ENCODE results near the gene WDR46. TPM values are rescaled to one million over a fixed set of nuclear protein-coding genes. Genes with fewer than 3 reads are reported as not detected.
"Not testable (repeated sequence)": the region's sequence is repeated elsewhere in the genome, so short reads cannot be mapped to it uniquely, and the experiment has no call there.

The WDR46 gene
- total RNA-seq, 1 experiment from 2014 or later = 107 TPM

DNA sequence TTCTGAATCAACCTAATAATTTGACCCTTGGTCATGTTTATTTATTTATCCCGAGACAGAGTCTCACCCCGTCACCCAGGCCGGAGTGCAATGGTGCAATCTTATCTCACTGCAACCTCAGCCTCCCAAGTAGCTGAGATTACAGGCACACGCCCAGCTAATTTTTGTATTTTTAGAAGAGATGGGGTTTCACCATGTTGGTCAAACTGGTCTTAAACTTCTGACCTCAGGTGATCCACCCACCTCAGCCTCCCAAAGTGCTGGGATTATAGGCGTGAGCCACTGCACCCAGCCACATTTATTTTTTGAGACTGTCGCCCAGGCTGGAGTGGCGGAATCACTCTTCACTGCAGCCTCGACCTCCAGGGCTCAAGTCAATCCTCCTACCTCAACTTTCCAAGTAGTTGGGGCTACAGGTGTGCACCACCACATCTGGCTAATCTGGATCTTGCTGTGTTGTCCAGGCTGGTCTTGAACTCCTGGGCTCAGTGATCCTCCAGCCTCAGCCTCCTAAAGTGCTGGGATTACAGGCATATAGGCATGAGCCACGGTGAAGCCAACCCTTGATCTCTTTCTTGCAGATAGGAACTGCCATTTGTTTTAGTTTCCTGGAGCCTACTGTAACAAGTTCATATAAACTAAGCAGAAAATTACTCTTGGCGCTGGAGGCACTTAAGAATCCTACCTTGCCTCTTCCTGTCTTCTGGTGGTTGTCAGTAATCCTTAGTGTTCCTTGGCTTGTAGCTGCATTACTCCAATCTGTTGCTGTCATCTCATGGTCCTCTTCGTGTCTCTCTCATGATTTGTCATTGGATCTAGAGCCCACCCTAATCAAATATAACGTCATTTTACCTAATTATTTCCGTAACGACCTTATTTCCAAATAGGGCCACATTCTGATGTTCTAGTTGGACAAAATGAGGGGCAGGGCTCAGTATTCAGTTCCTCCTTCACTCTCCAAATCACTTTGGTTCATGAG, 14.8 kb downstream of the WDR46 start:
- no peak for DNase-seq (ENCODE audit: low spot score)
- in situ Hi-C loops (cut with HindIII; ENCODE audit: low sequenced_read_pairs) = no loop called here

DNA sequence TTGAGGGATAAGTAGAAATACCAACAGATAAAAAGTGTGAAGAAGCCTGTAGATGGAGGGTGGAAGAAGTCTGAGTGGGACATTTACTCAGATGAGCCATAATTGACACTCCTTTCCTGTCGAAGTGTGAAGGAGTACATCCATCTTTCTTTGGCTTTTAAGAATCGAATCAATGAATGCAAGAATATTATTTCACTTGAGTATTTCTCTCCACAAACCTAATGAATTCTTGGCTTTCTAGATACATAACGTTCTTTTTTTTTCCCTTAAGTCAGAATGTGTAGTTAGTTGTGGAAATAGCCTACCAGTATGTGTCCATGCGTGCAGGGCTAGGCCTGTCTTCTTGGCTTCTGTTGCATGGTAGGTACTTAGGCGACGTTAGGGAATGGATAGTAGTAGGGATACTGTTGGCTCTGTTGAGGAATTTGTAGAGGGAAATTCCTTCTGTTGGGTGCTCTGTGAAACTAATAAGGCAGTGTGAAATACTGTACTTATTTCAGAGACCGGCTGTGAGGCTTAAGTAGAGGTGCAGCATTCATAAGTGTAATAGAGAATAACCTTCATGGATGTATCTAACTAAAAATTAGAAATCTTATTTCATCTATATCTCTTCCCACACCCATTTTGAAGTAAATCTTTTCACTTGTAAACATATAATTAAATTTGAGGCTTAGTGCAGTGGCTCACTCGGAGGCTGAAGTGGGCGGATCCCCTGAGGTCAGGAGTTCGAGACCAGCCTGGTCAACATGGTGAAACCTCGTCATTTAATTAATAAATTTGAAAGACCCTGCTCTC, 15.7 kb downstream of the WDR46 start:
- in situ Hi-C loops (cut with HindIII; ENCODE audit: low sequenced_read_pairs) = no loop called here
- DNase-seq (ENCODE audit: low spot score) = no peak

DNA sequence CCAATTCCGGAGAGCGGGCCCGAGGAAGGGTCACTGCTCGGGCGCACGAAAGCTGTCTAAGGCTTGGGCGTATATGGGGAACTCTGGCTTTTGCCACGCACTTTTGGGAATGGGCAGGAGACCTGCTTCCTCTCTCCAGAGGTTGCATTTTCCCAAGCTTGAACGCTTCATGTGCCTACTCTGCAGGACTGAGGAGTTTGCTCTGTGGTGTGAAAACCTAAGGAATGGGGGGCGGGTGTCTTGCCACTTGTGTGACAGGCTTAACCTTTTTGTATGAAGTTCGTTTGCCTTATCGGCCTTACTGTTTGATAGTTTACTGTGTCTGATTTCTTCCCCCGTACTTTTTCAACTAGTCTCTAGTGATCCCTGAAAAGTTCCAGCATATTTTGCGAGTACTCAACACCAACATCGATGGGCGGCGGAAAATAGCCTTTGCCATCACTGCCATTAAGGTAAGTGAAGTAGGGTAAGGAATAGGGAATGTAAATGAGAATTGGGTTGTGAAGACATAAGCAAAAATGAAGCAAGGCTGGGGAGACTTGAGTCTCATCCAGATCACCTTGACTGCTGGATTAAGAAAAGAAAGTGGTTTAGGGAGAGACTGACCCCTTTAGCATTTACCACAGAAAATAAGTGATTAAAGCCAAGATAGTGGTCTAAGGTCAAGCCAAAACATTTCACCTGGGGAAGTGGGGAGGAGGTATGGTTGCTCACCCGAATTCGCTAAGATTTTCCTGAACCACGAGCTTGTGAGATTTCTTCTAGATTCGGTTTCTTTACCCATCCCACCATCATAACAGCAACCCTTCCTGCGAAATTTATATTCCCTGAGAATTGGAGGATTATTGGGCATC, 16.5 kb downstream of the WDR46 start:
- in situ Hi-C loops (cut with HindIII; ENCODE audit: low sequenced_read_pairs) = no loop called here

DNA sequence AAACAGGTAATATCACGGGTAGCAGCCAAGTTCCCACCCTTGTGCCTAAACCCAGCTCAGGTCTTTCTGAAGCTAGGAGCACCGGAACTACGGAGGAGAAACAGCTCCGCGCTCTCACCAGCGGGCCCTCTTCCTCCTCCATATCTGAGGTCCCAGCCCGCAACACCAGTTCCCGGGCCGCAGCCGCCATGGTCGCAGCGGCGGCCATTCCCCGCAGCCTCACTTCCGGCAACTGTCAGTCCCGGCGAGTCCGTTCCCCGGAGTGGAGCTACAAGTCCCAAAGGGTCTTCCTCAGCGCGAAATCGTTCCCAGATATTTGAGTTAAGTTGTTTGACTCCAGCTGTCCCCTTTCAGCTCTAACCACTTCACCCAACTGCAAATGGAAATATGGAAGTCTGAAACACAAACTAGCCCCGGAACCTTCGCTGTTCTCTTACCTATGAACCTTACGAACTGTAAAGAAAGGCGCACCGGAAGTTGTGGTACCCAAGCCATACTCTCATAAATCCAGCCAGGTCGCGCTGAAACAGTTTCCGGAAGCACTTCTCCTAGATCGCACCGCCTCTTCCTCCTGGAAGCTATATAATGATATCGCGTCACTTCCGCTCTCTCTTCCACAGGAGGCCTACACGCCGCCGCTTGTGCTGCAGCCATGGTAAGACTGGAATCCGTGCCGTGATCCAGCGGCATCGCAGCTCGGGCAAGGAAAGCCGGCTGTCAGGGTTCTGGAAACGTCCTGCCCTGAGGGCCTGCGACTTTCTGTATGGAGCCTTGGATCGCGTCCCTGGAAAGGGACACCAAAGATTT, 17.4 kb downstream of the WDR46 start, which contains the start of the genes RPS18 and VPS52:
Gene RPS18 (plus strand): TSS at position 608 of the 807 bp plus-strand sequence. CDS start 45 bp downstream, at position 653.
Gene VPS52 (minus strand): TSS at position 409 of the 807 bp plus-strand sequence. CDS start 201 bp downstream, at position 208.
- peak; percentile 100 for DNase-seq (ENCODE audit: low spot score)
- in situ Hi-C loops (cut with HindIII; ENCODE audit: low sequenced_read_pairs) = no loop called here

More for the DNA sequence above, 16.5 kb downstream of the WDR46 start:
- DNase-seq (ENCODE audit: low spot score) = no peak

DNA sequence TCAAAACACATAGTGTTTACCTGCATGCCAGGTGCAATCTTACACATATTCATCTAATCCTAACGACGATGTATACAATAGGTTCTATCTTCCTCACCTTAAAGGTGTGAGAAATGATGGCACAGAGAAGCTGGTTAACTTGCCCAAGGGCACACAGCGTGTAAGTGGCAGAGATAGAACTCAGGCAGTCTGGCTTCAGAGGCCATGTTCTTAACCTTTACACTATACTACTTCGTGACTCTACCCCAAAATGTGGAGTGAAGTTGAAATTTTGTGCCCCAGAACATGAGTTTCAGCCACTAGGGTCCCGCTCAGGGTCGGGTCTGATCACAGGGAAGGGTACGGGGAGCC, 17.9 kb downstream of the WDR46 start:
- in situ Hi-C loops (cut with HindIII; ENCODE audit: low sequenced_read_pairs) = no loop called here
- DNase-seq (ENCODE audit: low spot score) = no peak

DNA sequence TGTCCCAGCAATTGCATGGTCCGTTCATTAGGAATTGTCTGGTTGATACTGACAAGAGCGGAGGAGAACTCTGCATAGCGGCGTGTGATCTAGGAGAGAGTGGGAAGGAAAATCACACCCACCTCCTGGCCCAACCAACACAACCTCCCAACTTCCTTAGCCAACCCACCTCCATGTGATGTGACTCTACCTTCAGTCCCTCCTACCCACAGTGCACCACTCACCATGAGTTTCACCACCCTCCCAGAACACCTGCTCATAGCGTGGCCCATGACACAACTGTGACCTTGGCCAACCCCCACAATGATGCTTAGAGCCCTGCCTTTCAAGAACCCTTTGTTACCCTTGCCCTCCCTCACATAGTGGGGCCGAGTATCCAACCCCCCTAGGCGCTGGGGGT, 25.0 kb downstream of the WDR46 start:
- in situ Hi-C loops (cut with HindIII; ENCODE audit: low sequenced_read_pairs) = no loop called here
- DNase-seq (ENCODE audit: low spot score) = no peak

DNA sequence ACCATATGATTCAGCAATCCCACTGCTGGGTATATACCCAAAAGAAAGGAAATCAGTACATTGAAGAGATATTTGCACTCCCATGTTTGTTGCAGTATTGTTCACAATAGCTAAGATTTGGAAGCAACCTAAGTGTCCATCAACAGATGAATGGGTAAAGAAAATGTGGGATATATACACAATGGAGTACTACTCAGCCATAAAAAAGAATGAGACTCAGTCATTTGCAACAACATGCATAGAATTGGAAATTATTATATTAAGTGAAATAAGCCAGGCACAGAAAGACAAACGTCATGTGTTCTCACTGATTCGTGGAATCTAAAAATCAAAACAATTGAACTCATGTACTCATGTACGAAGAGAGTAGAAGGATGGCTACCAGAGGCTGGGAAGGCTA, 26.5 kb downstream of the WDR46 start:
- DNase-seq (ENCODE audit: low spot score); in situ Hi-C loops (cut with HindIII; ENCODE audit: low sequenced_read_pairs): not testable (repeated sequence)

DNA sequence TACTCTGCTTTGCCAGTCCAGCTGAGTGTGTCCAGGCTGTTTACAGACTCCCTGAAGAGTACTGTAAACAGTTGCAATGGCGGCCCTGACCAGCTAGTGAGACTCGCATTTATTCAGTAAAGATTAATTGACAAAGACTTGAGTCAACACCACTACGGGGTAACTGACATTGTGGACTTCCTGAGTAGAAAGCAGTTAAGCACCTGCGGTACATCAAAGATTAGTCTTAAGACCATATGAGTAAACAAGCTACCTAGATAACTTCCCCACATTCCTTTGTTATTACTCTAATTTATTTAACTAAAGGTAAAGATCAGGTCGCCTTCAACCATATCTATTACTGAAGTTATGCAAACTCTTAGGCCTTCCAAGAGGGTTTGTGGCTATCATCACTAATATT, 30.0 kb downstream of the WDR46 start:
- DNase-seq (ENCODE audit: low spot score) = no peak
- in situ Hi-C loops (cut with HindIII; ENCODE audit: low sequenced_read_pairs) = no loop called here

DNA sequence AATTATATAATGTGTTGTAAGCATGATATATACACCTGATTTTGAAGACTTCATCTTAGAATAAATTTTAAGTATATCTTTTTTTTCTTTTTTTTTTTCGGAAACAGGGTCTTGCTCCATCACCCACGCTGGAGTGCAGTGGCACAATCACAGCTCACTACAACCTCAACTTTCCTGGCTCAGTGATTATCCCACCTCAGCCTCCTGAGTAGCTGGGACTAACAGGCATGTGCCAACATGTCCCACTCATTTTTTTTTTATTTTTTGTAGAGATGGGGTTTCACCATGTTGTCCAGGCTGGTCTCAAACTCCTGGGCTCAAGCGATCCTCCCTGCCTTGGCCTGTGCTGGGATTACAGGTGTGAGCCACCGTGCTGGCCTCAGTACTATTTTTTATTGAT, 34.4 kb downstream of the WDR46 start:
- in situ Hi-C loops (cut with HindIII; ENCODE audit: low sequenced_read_pairs) = no loop called here

DNA sequence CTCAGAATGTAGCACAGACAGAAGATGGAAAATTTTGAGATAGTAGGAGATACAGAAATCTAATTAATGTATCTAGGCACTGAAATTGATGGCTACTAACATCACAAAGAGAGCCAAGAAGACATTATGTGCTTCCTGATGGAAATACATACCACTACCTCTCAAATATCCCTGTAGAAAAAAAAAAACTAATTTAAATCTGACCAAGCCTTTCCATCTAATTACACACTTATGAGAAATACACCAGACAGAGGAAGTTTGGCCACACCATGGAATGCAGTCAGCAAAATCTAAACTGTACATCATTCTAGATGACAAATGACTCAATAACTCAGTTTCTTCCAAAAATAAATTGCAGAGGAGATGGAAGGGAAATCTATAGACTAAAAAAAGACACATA, 36.3 kb downstream of the WDR46 start:
- in situ Hi-C loops (cut with HindIII; ENCODE audit: low sequenced_read_pairs) = no loop called here
- no peak for DNase-seq (ENCODE audit: low spot score)

More for the DNA sequence above, 34.4 kb downstream of the WDR46 start:
- DNase-seq (ENCODE audit: low spot score) = no peak

DNA sequence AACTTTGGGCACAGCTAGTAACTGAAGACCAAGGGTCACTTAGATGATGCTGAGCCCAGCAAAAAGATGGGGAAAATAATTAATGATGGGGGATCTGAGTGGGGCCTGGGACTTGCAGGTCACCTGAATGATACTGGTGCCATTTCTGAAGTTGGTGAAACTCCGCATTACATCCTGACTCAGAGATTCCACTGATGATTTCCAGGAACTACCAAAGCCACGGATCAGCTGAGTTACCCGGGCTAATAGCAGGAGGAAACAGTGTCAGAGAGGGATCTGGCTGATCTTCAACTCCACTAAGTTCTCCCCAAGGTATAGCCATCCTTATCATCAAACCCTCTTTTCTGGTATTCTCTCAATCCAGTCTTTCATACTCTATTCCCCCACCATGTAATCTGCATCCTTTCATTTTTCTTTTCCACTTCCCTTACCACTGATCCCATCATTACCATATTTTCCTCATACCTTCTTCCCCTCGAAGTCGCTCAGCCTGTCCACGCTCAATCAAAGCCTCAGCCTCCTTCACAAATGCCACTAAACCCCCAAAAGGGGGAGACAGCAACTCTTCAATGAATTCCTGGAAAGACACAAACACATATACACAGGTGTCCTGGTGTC, 37.5 kb downstream of the WDR46 start:
- no peak for DNase-seq (ENCODE audit: low spot score)
- in situ Hi-C loops (cut with HindIII; ENCODE audit: low sequenced_read_pairs) = no loop called here

DNA sequence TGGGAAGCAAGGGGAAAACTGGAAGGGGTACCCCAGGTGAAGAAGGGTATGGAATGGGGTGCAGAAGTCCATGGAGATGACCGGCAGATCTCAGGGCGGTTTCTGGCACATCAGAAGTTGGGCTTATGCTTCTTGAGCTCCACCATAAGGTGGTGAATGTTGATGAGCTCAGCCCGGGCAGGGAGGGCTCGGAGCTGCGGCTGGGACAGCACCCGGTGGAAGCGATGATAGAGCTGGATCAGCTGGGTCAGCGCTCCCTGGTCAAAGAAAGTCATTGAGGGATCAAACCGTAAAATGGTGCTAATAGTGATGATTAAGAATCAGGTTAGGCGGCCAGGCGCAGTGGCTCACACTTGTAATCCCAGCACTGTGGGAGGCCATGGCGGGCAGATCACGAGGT, 38.3 kb downstream of the WDR46 start:
- DNase-seq (ENCODE audit: low spot score) = no peak
- in situ Hi-C loops (cut with HindIII; ENCODE audit: low sequenced_read_pairs) = no loop called here

DNA sequence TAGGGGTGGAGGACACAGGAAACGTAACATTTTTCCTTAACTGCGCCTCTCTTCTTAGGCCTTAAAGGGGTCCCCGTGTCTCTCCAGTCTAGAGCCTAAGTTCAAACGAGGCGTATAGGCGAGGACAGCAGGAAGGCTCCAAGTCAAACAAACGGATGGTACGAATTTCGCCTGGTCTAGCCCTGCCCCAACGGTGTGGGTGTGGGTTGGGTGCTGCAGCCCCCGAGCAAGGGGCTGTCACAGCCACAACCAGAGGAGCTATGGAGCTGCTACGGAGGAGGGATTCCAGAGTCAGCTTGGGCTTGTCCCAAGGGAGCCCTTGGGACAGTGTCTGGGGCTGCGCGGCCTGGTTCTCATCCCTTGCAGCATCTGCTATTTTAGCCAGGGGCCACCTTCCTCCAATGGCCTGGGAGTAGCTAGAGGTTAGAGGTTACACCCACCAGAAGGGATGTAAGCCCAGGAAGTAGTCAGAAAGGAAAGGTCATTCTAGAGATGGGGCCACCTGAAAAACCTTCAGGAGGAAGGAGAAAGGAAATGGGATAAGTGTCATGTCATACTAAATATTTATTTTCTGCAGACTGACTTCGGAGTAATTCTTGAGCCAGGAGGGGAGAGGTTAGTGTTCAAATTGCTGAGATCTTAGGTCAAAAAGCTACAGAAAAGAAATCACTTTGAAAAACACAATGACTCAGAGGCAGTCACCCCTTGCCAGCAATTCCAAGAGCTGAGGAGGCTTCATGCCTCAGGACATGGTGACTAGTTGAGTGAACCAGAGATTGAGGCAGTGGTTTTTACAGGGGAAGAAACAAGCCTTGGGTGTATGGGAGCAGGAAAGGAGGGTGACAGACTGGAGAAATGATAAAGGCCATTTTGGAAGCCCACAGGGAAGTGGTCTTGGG, 39.1 kb downstream of the WDR46 start:
- no peak for DNase-seq (ENCODE audit: low spot score)
- in situ Hi-C loops (cut with HindIII; ENCODE audit: low sequenced_read_pairs) = no loop called here

DNA sequence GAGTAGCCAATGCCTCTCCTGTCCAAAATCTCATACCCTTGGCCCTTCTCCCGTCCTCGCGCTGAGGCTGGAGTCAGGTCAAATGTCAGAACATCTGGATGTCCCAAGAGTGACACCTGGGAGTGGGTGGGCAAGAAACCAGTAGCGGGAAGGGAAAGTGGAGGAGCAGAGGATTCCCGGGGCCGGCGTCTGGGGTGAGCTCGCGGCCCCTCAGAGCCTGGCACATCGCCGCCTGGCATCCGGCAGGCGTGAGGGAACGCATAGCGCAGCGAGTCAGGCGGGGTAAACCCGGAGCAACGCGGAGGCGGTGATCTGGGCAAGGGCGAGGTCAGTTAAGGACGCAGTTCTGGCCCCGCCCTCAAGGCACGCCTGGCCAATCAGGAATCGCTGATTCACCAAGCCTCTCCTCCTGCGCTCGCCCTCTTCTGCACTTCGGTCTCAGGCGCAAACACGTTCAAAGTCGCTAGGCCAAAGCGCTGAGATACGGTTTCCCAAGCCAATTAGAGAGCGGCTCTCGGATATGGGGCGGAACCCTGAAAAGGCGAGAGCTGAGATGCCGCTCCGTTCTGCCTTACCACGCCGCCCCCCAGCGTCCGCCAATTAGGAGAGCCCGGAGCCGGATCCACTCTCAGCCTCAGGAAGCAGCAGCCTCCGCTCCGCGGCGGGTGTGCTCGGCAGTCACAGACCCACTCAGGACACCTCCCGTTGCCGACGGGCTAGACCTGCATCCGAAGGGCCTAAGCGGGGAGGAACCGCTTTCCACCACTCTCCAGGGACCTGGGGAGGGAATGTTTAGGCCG, 39.9 kb downstream of the WDR46 start:
- in situ Hi-C loops (cut with HindIII; ENCODE audit: low sequenced_read_pairs) = no loop called here
- peak; percentile 100 for DNase-seq (ENCODE audit: low spot score)

DNA sequence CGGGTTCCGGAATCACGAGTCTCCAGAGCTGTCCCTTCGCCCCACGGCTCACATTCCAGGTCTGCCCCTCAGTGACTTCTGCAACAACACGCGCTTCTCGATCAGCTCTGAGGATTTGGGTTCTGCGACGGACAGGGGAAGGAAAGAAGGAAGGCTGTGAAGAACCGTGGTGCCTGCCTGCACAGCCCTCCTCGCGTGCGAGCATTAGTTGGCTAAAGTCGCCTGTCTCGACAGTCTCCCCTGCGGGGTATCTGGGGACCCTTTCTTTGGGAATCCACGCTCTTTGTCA, 40.5 kb downstream of the WDR46 start:
- in situ Hi-C loops (cut with HindIII; ENCODE audit: low sequenced_read_pairs) = no loop called here
- DNase-seq (ENCODE audit: low spot score) = no peak

DNA sequence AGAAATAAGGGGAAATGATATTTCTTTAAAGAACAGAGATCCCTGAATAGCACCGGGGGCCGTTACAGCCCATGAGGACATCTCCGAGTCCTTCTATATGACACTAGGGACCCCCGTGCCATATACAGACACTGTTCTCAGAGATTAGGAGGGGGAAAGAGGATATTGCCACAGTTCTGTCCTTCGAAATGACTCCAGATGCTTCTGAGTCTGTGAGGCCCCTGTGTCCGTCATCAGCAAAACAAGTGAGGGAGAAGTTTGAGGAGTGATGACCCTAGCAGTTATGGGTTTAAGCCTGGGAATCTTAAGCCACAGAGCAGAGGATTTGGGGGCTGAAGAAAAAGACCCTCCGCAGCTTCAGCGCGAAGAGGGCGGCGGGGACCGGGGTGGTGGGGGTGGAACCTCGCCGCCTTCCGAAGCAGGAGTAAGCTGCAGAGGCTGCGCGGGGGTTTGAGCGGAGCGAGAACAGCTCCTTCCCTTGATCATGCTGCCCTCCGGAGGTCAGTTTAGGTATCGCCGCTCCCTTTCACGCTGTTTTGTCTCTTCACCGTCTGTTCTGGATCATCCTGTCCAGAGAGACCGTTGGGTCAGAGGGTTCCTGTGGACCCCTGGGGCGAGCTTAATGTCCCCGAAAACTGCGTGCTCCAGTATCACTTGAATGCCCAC, 40.9 kb downstream of the WDR46 start:
- peak; percentile 91 for DNase-seq (ENCODE audit: low spot score)
- in situ Hi-C loops (cut with HindIII; ENCODE audit: low sequenced_read_pairs) = no loop called here

Data from G401 (cell line).